Effector CD4-positive, alpha-beta T cell (primary cell): ENCODE measurements around the gene BMP7.

ENCODE experiments used
- DNase-seq: peaks from one replicate; pipeline ENCODE4 v3.0.0-alpha.2; 2020

BMP7 gene

DNA sequence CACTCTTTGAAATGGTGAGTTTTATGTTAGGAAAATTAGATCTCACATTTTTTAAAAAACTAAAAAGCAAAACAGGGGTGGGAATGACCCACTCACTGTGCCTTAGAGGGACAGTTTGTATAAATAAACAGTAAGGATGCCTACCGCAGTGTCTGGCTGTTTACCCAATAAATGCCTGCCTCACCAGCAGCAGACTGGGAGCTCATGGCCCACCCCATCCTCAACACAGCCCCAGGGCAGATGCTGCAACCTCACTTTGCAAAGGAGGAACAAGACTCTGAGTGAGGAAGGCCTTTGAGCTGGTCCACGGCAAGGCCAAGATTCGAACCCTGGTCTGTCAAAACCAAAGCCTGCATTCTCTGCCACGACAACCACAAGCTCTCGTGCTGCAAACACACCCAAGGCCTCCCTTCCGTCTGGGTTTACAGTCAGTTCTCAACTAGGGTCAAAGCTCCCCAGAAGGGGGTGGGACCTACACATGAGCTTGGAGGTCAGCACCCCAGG is 77.8 kb downstream of the BMP7 start:
- DNase-seq, result no peak

DNA sequence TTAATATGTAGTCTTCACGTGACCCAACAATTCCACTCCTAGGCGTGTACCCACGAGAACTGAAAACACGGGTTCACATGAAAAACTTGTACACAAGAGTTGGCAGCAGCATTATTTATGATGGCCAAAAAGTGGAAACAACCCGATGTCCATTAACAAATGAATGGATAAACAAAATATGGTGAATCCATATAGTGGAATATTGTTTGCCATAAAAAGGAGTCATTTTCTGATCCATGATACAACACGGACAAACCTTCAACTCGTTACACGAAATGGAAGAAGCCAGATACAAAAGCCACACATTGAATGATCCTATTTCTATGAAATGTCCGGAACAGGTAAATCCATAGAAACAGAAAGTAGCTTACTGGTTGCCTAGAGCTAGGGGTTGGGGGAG is 78.4 kb downstream of the BMP7 start:
- no peak for DNase-seq

DNA sequence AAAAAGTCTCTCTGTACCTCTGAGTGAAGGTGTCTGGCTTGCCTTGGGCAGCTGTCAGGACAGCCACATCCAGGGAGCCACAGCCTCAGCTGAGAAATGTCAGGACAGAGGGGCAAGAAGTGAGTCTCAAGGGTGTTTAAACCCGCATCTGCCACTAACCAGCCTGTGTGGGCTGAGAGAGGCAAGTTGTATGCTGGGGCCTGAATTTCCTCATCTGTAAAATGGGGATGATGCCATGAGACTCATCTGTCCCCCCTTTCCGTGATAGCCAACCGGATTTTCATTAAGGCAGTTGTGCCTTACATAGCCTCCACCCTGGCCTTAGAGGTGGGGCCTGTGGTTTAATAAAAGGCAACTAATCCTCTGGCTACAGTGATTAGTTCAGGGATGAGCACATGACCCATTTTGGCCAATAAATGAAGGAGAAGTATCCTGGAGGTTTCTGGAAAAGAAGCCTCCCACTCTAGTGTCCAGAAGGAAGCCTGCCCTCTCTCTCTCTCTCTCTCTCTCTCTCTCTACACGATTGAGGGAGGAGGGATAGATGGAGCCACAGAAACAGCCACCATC is 79.3 kb downstream of the BMP7 start:
- no peak for DNase-seq

DNA sequence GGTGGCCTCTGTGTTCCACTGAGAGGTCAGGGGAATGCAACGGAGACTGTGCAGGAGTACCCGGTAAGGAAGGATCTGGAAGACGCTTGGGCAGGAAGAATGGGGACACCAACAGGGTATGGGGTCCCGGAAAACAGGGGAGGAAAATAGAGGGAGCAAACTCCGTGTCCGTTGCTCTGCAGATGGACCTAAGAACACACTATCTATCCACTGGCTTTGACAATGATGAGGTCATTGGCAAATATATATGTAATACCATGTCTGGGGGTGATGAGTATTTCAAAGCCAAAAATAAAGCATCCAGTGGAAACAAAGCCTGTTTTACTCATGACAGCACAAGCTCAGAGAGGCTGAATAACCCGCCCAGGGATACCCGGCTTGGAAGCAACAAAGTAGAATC is 80.2 kb downstream of the BMP7 start:
- DNase-seq, result no peak

DNA sequence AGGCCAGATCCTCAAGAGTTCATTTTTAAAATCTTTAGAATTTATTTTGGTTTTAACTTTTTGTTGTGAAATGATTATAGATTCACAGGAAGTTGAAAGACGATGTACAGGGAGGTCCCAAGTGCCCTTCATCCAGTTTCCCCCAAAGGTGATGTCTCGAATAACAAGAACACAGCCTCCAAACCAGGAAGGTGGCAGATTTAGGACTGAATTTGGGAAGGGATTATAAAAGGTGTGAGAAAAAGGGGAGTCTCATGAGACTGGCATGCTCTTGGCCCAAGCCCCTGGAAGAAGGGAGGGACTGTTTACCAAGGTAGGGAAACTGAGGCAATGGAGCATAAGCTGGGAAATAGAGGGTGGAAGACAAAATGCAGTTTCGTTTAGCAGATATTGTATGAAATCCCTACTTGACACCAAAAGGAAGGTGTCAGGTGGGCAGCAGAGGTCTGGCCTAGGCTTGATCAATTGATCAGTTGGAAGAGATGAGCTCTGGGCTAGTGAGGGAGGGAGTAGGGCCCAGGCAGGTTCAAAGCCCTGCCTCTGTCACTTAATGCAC is 81.2 kb downstream of the BMP7 start:
- DNase-seq, result no peak

DNA sequence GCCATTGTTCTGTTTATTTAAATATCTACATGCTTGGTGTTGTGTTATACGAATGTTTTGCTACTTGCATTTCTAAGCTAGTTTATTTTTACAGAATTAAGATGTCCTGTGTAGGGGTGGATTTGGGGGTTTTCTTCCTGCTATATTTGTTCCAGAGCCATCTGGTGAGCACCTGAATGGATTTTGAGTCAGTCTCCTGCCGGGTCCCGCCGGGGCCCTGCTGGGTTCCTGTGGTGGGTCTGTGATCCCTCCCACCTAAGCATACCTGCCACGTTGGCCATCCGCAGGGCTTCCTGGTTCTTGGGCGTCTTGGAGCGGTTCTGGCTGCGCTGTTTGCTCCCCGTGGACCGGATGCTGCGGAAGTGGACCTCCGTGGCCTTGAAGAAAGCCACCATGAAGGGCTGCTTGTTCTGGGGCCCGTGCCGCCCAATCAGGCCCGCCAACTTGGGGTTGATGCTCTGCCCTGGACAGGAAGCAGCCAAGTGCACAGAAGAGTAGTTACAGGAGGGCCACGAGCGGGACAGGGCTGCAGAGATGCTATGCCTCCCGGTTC is 82.9 kb downstream of the BMP7 start:
- no peak for DNase-seq

DNA sequence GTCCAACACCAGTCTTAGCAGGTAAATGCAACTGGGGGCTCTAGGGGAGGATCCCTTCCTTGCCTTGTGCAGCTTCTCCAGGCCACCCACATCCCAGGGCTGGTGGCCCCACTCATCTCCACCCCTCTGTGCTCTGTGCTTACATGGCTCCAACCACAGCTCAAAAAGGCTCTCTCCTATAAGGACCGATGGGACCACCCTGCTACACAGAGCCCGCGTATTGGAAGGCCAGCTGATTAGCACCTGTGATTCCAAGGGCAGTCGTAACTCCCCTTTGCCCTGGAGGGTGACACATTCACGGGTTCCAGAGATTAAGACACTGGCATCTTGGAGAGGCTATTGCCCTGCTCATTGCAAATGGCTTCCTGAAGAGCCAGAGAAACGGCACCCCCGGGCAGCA is 84.8 kb downstream of the BMP7 start:
- DNase-seq, result no peak

DNA sequence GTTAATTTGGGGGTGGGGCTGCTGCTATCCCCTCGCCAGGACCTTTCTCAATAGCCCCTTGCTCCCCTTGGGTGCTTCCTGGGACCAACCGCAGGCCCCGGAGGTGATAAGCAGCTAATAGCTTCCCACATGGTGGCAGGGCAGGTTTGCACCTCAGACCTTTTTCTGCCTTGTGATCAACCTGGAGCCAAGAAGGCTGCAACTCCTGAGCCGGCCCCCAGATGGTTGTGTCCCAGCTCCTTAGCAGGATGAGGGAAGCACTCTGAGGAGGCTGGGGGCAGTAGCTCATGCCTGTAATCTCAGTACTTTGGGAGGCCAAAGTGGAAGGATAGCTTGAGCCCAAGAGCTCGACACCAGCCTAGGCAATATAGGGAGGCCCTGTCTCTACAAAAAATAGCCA is 85.5 kb downstream of the BMP7 start:
- DNase-seq, result no peak

DNA sequence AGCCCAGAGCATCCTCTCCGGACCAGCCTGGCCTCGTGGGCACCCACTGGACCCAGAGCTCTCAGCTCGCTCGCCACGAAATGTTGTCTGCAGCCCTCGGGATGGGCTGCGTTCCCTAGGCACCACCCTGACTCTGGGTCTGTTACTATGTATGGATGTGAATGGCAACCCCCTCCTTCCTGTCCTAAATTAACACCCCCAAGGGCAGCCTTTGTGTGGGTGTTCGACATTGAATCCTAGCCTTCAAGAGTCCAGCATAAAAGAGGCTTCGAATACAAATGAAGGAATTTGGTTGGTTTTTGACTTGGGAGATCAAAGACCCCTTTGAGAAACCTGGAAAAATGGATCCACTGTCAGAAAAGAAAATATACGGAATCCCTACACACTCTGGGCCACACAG is 86.1 kb downstream of the BMP7 start:
- no peak for DNase-seq

DNA sequence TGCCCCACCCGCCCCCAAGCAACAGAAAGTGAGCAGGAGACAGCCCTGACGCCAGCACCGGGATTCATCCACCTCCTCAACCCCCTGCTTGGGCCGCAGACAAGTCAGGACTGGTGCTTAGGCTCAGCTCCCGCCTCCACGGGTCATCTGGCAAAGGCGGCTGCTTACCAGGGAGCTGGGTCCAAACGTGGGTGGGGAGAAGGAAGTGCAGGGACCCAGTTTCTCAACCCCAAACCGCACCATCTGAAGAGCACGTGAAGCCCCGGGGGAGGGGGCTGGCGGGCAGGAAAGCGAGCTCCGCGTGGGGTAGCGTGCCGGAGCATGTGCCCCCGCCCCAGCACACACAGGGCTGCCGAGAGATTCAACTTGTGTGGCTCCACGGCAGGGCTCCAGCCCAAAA is 87.2 kb downstream of the BMP7 start:
- no peak for DNase-seq

DNA sequence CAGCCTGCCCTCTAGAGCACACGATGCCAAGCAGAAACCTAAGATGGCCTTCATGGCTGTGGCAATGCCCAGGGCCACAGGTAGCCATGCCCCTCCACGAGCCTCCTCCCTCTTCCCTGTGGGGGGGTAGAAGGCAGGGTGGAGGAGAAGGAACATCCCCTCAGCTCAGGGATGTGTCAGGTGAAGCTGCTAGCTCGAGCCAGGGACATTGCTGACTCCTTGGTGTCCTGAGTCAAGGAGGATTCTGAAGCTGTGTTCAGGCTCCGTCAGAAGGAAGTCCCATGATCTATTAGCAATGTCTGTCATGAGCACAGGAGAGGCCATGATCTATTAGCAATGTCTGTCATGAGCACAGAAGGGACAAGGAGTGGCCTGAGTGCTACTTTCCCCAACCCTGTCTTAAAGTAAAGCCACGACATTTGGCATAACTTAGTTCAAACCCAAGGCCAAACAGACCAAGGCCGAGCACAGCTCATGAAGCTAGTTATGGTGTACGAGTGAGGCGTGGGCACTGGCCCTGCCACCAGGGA is 87.8 kb downstream of the BMP7 start:
- no peak for DNase-seq

DNA sequence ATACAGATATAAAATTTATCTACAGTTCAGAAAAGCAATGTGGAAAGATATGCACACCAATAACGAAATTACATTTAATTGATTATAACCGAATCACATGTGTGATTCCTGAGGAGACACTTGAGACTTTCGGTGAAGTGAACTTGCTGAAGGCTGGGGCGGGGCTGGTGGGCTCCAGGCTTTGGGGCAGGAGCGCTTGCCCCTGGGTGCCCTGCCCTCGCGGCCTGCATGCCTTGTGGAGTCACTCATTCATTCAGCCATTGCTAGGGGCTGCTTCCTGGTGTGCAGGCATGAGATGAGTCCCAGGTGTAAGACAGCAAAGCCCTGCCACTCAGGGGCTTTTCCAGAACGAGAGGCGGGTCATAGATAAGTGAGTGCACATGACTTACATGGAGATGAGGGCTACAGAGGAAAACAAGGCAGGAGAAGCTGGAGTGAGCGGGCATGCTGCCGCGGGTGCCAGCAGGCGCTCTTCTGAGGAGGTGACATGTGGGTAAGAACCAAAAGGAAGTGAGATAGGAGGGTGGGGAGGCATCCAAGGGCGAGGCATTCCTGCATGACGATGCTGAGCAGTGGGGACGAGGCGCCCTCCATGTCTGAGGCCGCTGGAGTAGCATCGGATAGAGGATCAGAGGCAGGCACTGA is 88.7 kb downstream of the BMP7 start:
- DNase-seq, result no peak

DNA sequence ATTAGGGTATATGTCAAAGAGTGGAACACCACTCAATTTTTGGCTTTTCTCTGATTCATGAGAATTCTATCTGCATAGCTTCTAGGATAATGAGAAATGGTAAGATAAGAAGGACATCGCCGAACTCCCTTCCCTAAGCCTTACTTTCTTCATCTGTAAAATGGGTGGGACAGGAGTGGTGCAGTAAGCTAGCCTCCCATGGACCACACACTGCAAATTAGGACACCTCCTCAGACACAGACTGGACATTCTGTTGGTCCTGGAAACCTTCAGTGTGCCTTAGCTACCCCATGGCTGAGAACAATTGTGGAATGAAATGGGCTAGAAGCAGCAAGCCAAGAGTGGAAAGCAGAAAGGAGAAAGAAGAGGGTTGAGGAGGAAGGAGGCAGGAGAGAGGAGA is 89.6 kb downstream of the BMP7 start:
- DNase-seq, result no peak

DNA sequence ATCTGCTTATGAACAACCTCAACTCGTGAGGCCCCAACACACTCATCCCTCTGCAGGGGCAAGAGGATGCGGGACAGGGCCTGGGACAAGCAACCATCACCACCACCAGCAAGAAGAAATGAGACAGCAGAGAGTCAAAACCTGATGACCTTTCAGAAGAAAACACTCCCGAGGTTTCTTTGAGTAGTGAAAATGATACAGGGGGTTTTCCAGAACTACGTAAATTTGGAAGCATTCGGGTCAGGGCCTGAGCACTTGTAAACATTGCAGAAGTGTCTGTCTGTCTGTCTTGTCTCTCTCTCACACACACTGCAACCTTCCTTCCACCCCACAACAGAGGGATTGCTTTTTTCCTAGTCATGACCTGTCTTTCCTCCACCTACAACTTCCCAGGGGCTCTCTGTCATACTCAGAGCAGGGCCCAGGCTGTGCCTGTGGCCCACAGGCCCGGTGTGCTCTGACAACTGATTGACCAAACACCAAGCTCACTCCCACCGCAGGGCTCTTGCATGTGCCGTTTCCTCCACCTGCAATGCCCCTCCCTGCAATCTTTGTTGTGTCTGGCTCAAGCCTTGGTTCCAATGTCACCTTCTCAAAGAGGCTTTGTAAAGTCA is 90.9 kb downstream of the BMP7 start:
- DNase-seq, result no peak

DNA sequence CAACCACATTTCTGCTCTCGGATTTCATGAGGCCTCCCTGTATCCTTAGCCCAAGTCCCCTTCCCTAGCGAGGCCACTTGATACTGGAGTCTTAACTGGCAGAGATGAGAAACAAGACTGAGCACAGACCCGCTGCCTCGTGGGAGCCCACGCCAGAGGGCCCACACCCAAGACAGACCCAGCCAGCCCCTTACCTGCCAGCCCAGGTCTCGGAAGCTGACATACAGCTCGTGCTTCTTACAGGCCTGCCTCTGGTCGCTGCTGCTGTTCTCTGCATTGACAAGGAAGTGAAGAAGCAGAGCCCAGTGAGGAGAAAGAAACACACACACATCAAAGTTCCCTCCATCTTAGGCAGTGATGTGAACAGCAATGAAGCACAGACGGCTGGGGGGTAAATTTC is 91.7 kb downstream of the BMP7 start:
- no peak for DNase-seq

DNA sequence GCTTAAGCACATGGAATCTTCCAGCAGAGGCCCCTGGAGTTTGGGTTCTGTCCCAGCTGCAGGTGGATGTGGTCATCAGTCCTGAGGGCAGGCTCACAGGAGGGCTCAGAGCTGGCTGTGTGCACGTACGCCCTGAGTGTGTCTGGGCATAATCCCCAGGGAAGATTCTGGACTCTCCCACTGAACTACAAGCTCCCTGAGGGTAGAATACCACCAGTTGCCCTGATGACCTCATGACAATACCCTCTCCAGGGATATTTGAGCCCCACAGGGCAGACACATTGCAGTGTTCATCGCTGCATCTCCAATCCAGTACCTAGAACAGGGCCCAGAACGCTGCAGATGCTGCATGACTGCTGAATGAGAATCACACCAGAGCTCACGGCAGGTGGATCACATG is 92.5 kb downstream of the BMP7 start:
- no peak for DNase-seq

DNA sequence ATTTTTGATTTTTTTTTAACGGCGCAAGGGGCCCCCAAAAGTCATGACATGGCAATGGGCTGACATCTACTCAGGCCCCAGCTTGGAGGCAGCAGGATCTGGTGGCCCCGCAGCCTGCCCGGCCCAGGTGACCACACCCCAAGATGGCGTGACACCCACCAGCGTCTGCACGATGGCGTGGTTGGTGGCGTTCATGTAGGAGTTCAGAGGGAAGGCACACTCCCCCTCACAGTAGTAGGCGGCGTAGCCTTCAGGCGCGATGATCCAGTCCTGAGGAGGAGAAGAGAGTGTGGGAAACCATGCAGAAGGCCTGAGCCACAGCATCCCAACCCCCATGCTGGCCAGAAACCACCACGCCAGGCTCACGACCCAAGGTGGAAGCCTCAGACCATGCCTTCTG is 93.4 kb downstream of the BMP7 start:
- DNase-seq, result no peak

DNA sequence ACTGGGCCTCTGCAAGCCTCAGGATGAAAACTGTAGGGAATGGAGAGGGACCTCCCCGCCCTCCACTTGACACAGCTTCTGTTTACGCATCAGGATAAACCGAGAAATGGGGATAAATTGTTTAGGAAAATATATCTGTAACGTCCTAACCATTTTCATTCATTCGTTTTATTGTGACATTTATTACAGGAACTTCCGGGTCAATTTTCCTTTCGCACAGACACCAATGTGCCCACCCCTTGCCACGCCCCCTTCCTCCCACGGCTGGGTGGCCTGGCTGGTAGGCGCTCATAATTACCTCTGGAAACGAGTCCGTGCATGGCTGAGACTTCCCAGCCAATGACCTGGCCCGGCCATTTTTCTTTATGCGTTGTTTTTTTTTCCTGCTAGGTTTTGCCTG is 96.1 kb downstream of the BMP7 start:
- DNase-seq, result no peak

DNA sequence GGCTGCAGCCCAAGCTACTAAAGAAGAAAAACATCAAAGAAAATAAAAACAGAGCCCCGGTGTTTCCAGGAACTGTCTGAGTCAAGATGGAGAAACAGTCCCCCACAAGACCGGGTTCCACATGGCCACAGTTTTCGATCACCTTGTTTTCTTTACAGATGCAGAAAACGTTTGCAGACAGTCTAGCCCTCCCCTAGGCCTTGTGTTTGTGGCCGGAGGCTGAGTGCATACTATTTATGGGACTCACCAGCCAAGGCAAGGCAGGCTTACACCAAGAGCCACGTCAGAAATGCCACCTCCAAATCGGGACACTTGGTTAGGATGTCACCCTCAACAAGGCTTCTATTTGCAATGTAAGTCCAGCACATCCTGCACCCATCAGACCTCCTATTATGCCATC is 97.3 kb downstream of the BMP7 start:
- no peak for DNase-seq

DNA sequence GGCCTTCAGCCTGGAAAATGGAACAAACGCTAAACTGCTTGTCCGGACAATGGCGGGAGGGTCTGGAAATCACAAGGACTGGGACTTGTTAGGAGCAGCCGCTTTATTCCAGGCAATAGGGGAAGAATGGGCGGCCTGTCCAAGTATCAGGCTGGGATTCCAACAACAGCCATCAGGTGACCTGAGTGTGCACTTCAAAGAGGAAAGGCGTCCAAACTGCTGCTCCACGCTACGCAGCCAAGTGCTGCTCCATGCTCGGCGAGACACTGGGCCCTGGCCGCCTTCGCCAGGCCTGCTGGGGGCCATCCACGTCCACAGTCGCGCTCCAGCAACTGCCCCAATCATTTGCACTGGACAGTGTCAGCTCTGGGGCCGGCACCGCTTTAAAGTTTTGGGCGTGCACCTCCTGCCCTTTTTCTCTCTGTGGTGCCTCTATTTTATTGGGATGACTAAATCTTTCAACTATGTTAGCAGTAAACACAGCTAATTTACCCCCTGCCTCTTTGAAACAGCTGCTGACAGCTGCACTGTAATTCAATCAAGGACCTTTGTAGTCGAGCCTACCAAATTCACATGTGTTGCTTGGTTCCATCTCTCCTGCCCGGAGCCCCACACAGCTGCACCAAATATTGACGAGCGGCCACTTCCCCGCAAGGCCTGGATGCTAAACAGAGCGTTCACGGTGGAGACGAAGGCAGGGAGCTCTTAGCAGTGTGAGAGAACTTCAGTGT is 98.3 kb downstream of the BMP7 start:
- no peak for DNase-seq

DNA sequence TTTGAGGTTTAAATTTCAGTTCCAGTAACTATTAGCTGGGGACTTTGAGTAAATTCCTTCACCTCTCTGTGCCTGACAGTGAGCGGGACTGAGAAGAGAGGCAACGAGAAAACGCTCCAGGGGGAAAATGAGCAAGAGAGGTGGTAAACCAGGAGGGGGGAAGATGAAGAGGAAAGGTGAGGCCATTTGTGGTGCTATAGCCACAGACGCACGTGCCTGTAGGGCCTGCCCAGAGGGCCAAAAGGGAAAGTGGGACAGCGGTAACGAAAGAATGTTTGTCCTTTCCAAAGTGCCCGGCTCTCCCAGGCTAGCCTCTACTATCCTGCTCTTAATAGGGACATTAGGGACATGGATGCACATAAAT is 99.2 kb downstream of the BMP7 start:
- no peak for DNase-seq

DNA sequence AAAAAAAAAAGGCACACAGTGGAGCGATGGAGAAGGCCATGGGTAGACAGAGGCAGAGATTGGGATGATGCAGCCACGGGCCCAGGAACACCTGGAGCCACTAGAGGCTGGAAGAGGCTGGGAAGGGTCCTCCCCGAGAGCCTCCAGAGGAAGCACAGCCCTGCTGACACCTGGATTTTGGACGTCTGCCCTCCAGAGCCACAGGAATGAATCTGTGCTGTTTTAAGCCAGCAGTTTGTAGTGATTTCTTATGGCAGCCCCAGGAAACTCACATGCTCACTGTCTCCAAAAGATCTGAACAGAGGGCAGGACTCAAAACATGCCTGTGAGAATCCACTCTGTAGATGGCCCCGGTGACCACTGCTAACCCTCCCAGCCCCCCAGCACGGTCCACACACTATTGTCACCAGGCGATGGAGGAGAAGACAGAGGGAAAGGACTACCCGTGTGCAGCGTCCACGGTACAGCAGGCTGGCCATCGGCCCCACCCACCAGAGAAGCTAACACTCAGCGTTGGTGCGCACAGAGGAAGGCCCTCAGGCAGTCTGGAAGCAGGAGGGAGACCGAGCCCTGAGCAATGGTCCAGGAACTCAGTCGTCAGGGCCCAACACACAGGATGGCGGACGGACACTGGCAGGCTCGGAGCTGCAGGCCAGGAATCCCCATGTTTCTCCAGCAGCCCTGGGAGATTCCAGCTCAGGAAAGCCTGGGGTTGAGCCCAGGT is 99.7 kb downstream of the BMP7 start:
- DNase-seq, result no peak
